ENCODE results near the gene CCNL2.
"Not testable (repeated sequence)": the region's sequence is repeated elsewhere in the genome, so short reads cannot be mapped to it uniquely, and the experiment has no call there.

CCNL2 gene

DNA sequence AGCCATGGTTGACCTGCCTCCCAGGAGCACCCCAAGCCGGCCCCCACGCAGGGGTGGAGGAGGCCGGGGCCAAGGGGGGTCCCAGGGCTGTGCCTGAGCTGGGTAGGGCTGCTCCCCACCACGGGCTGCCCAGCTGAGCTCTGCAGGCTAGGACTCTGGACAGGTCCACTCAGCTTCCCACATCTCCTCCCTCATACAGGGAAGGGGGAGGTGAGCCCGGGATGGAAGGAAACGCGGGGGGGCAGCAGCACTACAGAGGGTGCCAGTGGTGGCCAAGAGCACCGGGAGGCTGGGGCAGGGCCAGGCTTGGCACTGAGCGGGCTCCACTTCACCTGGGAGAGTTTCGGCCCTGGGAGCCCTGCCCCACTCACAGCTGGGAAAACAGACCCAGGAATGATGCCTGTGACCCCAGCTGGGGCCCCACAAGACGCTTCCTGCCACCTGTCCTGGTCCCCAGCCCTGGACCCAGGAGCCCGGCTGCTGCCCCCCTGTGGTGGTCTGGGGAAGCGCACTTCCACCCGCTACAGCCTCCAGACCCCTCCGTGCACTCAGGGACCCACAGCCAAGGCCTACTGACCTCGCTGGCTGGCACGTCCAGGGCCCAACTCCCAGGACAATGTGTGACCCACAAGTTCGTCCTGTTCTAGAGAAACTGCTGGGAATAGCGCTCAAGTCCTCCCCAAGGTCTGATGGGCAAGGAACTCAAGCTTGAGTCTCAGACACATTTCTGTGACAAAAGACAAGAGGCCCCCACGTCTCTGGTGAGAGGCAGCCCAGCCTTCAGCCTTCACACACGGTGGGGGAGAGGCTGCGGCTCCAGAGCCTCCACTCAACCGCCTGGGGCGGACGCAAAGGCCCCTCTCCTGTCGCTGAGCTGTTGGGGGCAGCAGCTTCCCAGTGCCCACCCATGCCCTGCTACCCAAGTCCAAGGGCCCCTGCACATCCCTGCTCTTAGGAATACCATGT lies 27.1 kb downstream of the CCNL2 start:
- DNase-seq = peak; percentile 20

DNA sequence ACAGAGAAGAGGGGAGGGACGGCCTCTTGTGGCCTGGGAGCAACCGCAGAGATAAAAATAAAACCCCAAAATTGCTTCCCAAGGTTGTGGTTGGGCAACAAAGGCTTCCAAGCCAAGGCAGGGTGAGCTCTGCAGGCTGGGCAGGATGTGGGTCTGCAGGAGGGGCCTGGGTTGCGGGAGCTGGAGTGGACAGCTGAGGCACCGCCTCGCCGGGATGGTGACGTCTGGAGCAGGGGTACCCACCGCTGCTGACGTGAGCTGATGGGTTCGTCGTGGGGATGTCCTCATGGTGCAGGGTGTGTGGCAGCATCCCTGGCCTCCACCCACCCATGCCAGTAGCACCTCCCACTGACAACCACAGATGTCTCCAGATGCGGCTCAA lies 27.8 kb downstream of the CCNL2 start:
- no peak for DNase-seq

DNA sequence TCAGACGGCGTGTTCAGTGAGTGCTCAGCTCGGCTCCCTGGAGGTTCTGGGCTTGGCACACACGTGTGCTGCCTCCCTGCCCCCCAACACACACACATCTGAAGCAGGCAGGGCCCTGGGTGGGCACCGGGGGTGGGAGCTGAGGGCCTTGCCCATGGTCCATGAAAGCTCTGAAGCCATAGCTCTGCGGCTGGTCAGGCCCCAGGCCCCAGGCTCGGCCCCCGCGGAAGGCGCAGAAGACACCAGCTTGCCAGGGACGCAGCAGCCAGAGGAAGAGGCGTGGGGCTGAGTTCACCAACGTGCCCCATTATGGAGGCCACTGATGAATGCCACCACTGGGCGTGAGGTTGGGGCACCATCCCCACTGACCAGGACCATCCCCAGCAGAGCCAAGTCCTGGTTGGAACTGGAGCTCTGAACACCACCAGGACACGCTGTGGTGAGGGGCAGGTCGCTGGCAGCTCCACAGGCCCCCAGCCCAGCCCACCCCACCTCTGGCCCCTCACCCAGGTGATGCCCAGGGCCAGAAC lies 28.3 kb downstream of the CCNL2 start:
- no peak for DNase-seq

DNA sequence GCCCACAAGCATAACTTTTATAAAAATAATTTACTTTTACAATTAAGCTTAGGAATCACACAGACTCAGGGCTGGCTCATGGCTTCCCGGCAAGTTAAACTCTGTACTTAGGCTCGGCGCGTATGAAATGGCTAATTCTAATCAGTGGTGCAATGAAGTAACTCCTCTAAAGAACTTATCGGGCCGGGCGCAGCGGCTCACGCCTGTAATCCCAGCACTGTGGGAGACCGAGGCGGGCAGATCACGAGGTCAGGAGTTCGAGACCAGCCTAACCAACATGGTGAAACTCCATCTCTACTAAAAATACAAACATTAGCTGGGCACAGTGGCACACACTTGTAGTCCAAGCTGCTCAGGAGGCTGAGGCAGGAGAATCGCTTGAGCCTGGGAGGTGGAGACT lies 29.0 kb downstream of the CCNL2 start:
- DNase-seq = not testable (repeated sequence)

DNA sequence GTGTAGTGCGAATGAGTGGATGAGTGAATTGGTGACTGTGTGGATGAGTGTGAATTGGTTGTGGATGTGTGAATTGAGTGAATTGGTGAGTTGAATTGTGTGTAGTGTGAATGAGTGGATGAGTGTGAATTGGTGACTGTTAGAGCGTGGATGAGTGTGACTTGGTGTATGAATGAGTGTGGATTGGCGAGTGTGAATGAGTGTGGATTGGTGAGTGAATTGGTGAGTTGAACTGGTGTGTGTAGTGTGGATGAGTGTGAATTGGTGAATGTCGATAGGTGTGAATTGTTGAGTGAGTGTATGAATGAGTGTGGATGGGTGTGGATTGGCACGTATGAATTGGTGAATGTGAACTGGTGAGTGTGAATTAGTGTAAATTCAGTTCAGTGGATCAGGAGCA lies 31.8 kb downstream of the CCNL2 start:
- DNase-seq = no peak

DNA sequence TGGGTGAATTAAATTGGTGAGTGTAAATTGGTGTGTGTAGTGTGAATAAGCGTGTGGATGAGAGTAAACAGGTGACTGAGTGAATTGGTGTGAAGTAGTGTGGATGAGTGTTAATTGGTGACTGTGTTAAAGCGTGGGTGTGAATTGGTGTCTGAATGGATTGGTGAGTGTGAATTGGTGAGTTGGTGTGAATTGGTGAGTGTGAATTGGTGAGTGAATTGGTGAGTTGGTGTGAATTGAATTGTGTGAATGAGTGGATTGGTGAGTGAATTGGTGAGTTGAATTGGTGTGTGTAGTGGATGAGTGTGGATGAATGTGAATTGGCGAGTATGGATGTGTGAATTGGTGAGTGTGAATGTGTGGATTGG lies 32.5 kb downstream of the CCNL2 start:
- DNase-seq = no peak

DNA sequence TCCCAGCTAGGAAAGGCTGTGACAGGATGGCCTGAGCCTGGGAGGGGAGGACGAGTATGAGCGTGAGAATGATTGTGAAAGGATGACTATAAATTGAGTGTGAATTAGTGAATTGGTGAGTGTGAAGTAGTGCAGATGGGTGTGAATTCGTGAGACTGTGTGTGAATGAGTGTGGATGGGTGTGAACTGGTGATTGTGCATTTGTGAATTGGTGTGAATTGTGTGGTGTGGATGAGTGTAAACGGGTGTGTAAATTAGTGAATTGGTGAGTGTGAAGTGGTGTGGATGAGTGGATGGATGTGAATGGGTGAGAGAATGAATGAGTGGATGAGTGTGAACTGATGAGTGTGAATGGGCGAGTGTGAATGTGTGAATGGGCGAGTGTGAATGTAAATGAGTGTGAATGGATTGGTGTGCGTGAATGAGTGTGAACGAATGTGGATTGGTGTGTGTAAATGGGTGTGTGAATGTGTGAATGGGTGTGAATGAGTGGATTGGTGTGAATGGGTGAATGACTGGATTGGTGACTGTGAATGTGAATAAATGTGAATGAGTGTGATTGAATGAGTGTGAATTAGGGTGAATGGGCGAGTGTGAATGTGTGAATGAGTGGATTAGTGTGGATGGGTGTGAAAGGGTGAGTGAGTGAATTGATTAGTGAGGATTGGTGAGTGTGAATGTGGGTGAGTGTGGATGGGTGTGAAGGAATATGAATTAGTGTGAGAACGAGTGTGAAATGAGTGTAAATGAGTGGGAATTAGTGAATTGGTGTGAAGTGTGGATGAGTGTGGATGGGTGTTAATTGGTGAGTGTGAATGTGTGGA lies 33.0 kb downstream of the CCNL2 start:
- DNase-seq = no peak

DNA sequence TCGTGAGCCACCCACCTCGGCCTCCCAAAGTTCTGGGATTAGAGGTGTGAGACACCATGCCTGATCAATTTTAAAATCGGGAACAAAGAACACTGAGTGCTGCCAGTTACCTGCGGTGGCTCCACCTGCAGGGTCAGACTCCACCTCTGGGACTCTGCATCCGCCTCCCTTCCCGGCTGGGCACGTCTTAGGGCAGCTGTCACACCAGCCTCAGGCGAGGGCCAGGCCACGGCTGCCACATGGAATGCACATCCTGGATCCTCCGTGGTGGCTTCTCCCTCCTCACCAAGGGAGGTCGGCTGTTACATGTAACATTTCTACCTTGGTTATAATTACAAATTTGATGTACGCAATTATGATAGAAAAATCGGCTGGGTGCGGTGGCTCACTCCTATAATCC lies 34.9 kb downstream of the CCNL2 start:
- DNase-seq = no peak

DNA sequence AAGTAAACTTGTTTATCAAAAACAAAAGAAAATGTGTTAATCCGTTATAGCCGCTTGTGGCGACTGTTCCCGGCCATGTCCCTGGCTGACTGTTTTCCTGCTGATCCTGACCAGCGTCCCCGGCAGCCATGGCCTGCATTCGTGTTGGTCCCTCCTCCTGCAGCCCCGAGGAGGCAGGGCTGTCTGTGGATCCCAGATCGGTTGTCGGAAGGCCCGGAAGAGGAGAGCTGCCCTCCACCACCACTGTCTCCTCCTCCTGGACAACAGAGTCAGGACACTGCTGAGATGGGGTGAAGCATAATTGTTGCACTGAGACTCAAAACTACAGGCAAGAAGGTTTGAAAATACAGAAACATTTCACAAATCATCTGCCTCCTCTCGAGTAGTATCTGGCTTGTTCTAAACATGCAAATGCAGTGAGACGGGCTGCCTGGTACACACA lies 37.1 kb downstream of the CCNL2 start:
- no peak for DNase-seq

DNA sequence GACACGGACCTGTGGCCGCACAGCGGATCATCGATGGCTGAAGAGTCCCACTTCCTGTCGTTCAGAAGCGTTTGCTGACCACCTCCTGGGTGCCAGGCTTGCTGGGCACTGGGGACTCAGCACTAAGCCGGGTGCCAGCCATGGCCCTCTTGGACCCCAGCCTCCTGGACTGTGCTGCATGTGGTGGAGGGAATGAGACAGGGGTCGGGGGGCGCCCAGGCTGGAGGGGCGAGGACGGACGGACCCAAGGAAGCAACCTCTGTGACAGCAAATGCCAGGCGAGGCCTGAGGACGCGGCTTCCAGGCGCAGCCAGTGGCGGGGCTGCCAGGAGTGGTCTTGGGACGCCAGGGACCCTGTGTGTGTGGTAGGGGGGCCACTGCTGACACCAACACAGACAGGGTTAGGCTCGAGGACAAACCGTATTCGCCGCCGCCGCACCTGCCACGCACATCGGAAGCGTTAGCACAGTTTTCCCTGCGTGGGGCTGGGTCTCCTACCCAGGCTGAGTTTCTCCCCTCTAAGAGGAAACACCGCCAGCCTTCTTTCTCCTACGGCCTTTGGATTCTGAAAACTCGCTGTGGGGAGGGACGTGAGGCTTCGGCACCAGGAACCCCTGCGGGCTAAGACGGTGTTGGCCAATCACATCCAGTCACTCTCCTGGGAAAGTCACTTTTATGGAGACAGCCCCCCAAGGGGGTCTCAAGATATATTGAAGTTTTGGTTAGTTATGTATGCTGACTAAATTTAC lies 37.7 kb downstream of the CCNL2 start:
- no peak for DNase-seq

DNA sequence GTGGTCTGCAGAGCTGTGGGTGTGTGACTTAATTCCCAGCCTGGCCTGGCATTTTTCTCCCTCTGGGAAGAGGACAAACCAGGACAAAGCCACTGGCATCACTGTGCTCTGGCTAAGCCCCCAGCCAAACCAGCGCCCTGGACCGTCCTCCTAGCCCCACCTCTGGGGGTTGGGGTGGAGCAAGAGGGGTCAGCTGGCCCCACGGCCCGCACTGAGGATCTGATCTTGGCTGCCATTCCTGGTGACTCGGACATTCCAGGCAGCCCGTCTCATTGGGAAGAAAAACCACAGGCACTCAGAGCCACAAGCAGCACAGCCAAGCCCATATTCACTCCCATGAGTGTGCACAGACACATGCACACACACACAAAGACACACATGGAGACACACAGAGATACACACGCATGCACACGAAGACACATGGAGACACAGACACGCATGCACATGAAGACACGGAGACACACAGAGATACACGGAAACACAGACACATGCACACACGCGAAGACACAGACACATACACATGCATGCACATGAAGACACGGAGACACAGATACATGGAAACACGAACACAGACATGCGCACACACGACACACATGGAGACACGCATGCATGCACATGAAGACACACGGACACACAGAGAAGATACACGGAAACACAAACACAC lies 38.5 kb downstream of the CCNL2 start:
- DNase-seq = no peak

DNA sequence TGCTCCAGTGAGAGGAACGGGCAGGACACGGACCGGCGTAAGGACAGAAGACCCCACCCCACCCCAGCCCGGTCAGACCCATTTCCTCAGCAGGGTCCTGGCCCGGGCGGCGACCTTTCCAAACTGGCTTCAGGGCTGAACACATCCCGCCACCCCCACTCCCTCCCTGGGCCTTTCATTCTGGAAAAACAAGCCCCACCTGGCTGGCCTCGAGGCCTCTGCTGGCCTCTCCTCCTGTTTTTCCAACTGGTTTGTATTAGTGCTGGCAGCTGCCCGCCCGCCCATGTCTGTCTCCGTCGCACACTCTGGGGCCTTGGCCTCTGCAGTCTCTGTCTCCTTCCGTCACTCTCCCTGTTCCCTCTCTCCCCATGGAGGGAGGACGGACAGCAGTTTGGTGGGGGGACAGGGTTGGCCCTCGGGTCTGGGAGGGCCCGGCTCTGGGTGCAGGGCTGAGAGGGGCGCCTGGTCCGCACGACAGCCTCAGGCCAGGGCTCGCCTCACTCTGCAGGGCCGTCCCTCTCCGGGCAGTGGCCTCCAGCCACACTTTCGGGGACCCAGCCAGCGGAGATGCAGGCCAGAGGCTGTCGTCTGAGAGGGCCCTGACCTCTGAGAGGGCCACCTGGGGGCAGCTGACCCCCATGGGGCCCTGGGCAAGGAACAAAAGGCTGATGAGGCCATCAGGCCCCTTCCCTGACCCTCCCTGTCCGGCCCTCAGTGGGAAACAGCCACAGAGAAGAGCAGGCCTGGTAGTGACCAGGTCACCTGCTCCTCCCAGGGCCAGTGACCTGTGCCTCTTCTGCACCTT lies 39.3 kb downstream of the CCNL2 start:
- DNase-seq = no peak

DNA sequence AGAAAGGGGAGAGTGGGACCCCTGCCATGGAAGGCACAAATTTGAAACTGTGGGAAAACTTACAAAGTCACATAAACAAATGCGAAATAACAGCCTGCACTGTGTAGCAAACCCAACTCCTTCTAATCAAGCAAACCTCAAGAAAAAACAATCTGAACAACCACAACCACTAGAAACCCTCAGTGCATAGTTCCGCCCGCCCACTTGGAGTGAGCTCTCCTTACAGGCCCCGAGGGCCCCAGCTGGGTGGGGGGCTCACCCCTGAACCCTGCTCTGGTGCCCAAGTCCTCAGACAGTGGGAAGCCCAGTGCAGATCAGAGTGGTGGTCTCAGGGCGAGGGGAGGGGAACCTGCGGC lies 39.8 kb downstream of the CCNL2 start:
- DNase-seq = no peak

DNA sequence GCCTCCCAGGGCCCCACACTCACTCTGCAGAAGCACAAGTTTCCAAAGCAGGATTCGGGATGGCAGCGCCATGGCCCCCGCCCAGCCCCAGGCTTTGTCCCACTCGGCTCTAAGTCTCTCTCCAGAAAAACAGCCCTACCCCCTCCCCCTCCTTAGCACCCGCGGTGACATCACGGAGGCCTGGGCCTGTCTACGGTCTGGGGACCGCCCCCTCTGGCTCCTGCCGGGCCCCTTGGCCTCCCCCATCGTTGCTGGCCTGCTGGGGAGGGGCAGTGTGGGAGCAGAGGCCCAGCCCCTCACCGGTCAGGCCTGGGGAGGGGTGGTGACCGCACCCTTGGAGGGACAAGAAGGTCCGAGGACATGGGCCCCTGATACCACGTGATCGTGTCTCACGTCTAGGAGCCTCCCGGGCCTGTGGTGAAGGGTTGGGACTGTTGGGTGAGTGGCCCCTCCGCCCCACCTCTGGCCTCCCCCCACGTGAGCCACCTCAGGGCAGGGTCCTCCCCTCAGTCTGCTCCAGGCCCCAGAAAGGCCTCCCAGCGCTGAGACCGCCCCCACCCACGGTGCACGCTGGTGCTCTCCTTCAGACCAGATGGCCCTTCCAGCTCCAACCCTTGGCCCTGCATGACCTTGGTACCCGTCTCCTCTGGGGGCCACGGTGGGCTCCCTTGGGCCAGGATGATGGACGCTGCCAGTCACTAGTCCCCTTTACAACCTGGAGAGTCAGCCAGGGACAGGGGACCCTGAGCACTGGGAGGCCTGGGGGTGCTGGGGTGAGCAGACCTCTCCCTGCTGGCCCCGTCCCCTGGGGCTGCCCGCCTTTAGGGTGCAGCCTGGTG lies 40.5 kb downstream of the CCNL2 start, which contains the start of gene MXRA8:
Gene MXRA8 (minus strand): TSS at position 123 of the 839 bp plus-strand sequence. CDS start 51 bp downstream, at position 72.
- DNase-seq = no peak

DNA sequence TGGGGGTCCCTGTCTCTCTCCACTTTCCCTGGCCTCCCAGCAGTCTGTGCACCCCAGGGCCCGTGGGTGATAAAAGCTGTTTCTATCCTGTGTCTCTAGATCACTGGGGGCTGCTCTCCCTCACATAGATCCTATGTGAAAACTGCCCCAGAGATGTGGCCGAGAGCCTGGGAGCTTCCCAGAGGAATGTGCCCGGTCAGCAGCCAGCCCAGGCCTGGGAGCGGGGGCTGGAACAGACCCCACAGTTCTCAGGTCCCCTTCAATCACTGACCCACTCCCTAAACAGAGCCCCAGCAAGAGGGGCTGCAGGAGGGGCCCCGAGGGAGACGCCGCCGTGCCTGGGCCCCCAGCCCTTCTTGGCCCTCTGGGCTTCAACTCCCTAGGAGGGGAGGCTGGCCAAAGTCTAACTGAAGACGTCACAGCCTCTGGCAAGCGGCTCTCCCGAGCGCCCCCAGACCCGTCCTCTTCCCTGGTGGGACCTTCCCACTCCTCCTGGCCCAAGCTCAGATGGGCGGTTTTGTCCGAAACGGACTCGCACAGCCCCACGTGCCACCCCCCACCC lies 41.2 kb downstream of the CCNL2 start:
- DNase-seq = no peak

DNA sequence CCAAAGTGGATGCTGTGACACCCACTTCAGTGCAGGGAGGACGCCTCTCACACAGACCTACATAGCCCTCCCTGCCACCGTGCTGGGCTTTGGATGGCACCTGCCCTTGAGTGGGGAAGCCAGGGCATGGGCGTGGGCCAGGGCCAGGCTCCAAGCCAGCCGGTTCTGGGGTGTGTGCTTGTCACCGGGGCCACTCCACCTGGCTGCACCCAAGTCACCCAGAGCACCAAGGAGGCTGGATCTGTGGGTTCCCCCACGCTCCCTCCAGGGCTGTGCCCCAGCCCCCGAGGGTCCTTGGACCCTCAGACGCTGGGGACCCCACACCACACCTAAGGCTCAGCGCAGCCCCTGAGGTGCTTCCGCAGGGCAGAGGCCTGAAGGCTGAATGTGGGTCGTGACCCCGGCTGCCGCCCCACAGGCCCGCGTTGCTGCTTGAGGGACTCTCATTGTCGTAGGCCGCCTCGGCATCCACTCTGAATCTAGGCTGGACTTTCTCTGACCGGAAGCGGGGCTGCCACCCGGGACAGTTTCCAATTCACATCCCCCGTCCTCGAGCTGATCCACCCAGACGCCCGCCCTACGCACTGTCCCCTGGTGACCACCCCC lies 42.2 kb downstream of the CCNL2 start:
- DNase-seq = no peak

DNA sequence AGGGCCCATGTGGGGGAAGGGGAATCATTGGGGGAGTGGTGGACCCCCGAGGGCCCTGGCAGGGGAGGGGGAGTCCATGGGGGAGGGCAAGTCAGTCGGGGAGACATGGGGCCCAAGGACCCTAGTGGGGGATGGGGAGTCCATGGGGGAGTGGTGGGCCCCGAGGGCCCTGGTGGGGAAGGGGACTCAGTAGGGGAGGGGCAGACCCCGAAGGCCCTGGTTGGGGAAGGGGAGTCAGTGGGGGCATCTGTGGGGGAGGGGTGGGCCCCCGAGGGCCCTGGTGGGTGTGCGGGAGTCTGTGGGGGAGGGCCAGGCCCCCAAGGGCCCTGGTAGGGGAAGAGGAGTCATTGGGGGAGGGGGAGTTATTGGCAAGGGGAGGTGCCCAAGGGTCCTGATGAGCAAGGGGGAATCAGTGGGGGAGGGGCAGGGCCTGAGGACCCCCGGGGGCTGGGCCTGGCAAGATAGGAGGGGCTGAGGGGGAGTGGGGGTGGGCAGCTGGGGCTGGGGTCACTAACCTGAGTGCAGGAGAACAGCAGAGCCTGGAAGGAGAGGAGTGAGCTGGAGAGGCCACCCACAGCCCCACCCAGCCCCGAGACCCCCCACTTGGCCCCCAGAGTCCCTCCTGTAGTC lies 42.9 kb downstream of the CCNL2 start:
- no peak for DNase-seq

DNA sequence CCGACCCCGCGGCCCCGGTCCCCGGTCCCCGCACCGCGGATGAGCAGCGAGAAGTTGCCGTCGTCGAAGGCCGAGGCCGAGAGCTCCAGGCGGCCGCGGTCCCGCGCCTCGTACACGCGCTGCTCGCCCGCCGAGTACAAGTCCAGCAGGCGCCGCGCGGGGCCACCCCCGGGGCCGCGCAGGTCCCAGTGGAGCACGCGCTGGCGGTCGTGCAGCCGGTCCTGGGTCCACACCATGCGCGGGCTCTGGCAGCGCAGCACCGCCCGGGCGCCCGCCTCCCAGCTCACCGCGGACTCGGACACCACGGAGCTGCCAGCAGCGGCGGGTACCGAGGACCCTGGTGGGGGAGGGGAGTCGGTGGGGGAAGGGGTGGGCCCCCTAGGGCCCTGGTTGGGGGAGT lies 43.7 kb downstream of the CCNL2 start:
- no peak for DNase-seq
